Measurements from ENCODE around the gene DNAAF5.
"Not testable (repeated sequence)": the region's sequence is repeated elsewhere in the genome, so short reads cannot be mapped to it uniquely, and the experiment has no call there.

- not testable (repeated sequence) for TF ChIP-seq CTCF, POLR2A (IDR thresholded peaks at IDR 0.05)
Measured at GRCh38 chr7:743341-744127, 17.0 kb downstream of the DNAAF5 start.
